K562 (cell line): ENCODE data around the gene CAST. TPM values are rescaled to one million over a fixed set of nuclear protein-coding genes. Genes with fewer than 3 reads are reported as not detected.

Source experiments
- CBFA2T3 ChIP-seq: fragments of 450-650 bp; IDR thresholded peaks from 2 replicates; pipeline ENCODE4 v1.6.1; 2017
- ELF1 ChIP-seq: fragments of 200-800 bp; sonication (Bioruptor generic); IDR thresholded peaks from 2 replicates; pipeline ENCODE4 v1.6.1; 2016; ENCODE audit warnings: missing genetic modification characterization, missing compliant biosample characterization
- FOXO4 ChIP-seq: fragments of 450-650 bp; formaldehyde crosslinking; IDR thresholded peaks from 2 replicates; pipeline ENCODE4 v1.4.0; 2020; ENCODE audit warnings: mild to moderate bottlenecking, moderate library complexity
- HMGXB4 ChIP-seq: sonication (generic); formaldehyde crosslinking; IDR thresholded peaks from 2 replicates; pipeline ENCODE4 v1.8.1; 2023; ENCODE audit warnings: mild to moderate bottlenecking, missing genetic modification reagents
- HNRNPLL ChIP-seq: fragments of 200-400 bp; formaldehyde crosslinking; IDR thresholded peaks from 2 replicates; pipeline ENCODE4 v1.6.1; 2017; ENCODE audit warnings: low read length, low read depth, mild to moderate bottlenecking; ENCODE audit not compliant: poor library complexity, severe bottlenecking
- MCM7 ChIP-seq, 2 experiments: fragments of 450-650 bp; IDR thresholded peaks; 2 replicates each; pipeline ENCODE4 v1.6.1; 2016 to 2018
- MGA ChIP-seq: fragments of 450-650 bp; IDR thresholded peaks from 2 replicates; pipeline ENCODE4 v1.6.1; 2016; ENCODE audit warnings: mild to moderate bottlenecking, moderate library complexity
- NEUROD1 ChIP-seq: fragments of 150-350 bp; IDR thresholded peaks from 2 replicates; pipeline ENCODE4 v1.6.1; 2014; ENCODE audit warnings: borderline replicate concordance, low read length, low read depth; ENCODE audit not compliant: partially characterized antibody
- PRMT5 ChIP-seq: sonication (generic); formaldehyde crosslinking; IDR thresholded peaks from 2 replicates; pipeline ENCODE4 v1.5.0; 2020; ENCODE audit warnings: missing genetic modification reagents
- PTBP1 ChIP-seq: fragments of 200-400 bp; formaldehyde crosslinking; IDR thresholded peaks from 2 replicates; pipeline ENCODE4 v1.6.1; 2017; ENCODE audit warnings: low read depth, low read length
- WHSC1 ChIP-seq: IDR thresholded peaks from one replicate; pipeline ENCODE4 v1.6.1; 2012; ENCODE audit warnings: low read length, control low read depth, inconsistent platforms
- ZNF347 ChIP-seq: fragments of 450-650 bp; formaldehyde crosslinking; IDR thresholded peaks from 2 replicates; pipeline ENCODE4 v1.4.0; 2020; ENCODE audit warnings: low read depth, mild to moderate bottlenecking, moderate library complexity
- ZNF699 ChIP-seq: fragments of 250-450 bp; sonication (Bioruptor Pico); IDR thresholded peaks from 2 replicates; pipeline ENCODE4 v1.8.0; 2021; ENCODE audit warnings: mild to moderate bottlenecking, moderate library complexity; ENCODE audit not compliant: insufficient replicate concordance
- polyA plus RNA-seq, 8 experiments: library from polyadenylated mRNA; depleted of rRNA in 4 of 8; stranded (reverse) in 5 of 8; unstranded in 3 of 8; fragments of >200 nt; fragmentation: Nextera tagmentation in 2 of 8; fragmentation: Illumina TruSeq in 1 of 8; extraction: Ambion mirVana in 2 of 8; extraction: Trizol in 1 of 8; gene quantifications; 2 replicates each; pipeline versions ENCODE4 v1.2.1 to v1.2.3, GENCODE V29; 2011 to 2014; ENCODE audit warnings: inconsistent platforms in 1 of 8, missing spikeins in 1 of 8
- total RNA-seq, 7 experiments: library from RNA; depleted of rRNA in 6 of 7; stranded (reverse); fragments of >200 nt in 6 of 7; fragmentation: Illumina TruSeq in 2 of 7; extraction: Trizol in 2 of 7; gene quantifications; 2 replicates each; pipeline versions ENCODE4 v1.2.1 to v1.2.3, GENCODE V29; 2011 to 2021; ENCODE audit warnings: low replicate concordance in 1 of 7

Gene CAST
- total and polyA plus RNA-seq, 9 of the 15 experiments (the other 6 are each of a cell fraction or from before 2014, with no cell fraction given) = 55.5 to 136 (median 86.1) TPM

GRCh38 chr5:96808868-96809558 is 146.8 kb downstream of the CAST start (continued):
- no peak for TF ChIP-seq PRMT5 (CRISPR knock-in tag)
- no peak for TF ChIP-seq MCM7 (IDR thresholded peaks at IDR 0.05)
- TF ChIP-seq PTBP1 = no peak
- TF ChIP-seq HNRNPLL = no peak
- peak; percentile 53; the same call in 1 of the 2 replicates for TF ChIP-seq ELF1
- no peak for TF ChIP-seq ZNF699 (CRISPR knock-in tag)
- peak; percentile 89; the same call in 1 of the 2 replicates for TF ChIP-seq ZNF347
- no peak for TF ChIP-seq CBFA2T3
- no peak for TF ChIP-seq WHSC1
- no peak for TF ChIP-seq MGA
- TF ChIP-seq FOXO4 = peak; percentile 98
- no peak for TF ChIP-seq HMGXB4 (CRISPR knock-in tag)
- no peak for TF ChIP-seq NEUROD1
